PFSK-1 (cell line): Measurements from ENCODE around the gene FLNA.

Experiments used
- POLR2AphosphoS5 ChIP-seq: IDR thresholded peaks from 2 replicates; pipeline ENCODE4 v1.6.1; 2012; ENCODE audit warnings: low read depth, mild to moderate bottlenecking, control low read depth, low read length, moderate library complexity
- SIN3A ChIP-seq: IDR thresholded peaks from 2 replicates; pipeline ENCODE4 v1.6.1; 2012; ENCODE audit warnings: mild to moderate bottlenecking, low read length, moderate library complexity, borderline replicate concordance; ENCODE audit not compliant: insufficient read depth

- TF ChIP-seq SIN3A: no peak
- no peak for TF ChIP-seq POLR2AphosphoS5
These were observed 6.8 kb upstream of the FLNA start for GRCh38 chrX:154381271-154381670.
